Neuronal stem cell (in vitro differentiated cells): Measurements from ENCODE around the gene TRPC4AP.

Experiments used
- DNase-seq: peaks from one replicate; pipeline ENCODE4 v3.0.0-alpha.2; 2013; ENCODE audit warnings: low spot score
- H2AFZ ChIP-seq: one replicate; pipeline ENCODE4 v1.6.1; 2013; ENCODE audit warnings: mild to moderate bottlenecking, low read length, inconsistent platforms
- H2AK5ac ChIP-seq: 2 replicates; pipeline ENCODE4 v1.6.1; 2013; ENCODE audit warnings: low read depth, mild to moderate bottlenecking, inconsistent platforms, low read length, moderate library complexity, mixed read lengths
- H2BK120ac ChIP-seq: 2 replicates; pipeline ENCODE4 v1.6.1; 2013; ENCODE audit warnings: low read depth, mild to moderate bottlenecking, inconsistent platforms, low read length, moderate library complexity, mixed read lengths
- H2BK12ac ChIP-seq: one replicate; pipeline ENCODE4 v1.6.1; 2013; ENCODE audit warnings: low read length, inconsistent platforms
- H2BK15ac ChIP-seq: 2 replicates; pipeline ENCODE4 v1.6.1; 2013; ENCODE audit warnings: mild to moderate bottlenecking, low read length, inconsistent platforms, mixed read lengths
- H2BK5ac ChIP-seq: one replicate; pipeline ENCODE4 v1.6.1; 2013; ENCODE audit warnings: inconsistent platforms, mild to moderate bottlenecking, low read length, moderate library complexity
- H3K14ac ChIP-seq: one replicate; pipeline ENCODE4 v1.6.1; 2013; ENCODE audit warnings: low read length, inconsistent platforms
- H3K18ac ChIP-seq: 2 replicates; pipeline ENCODE4 v1.6.1; 2013; ENCODE audit warnings: low read length, inconsistent platforms
- H3K23ac ChIP-seq: 2 replicates; pipeline ENCODE4 v1.6.1; 2013; ENCODE audit warnings: low read depth, mild to moderate bottlenecking, mixed read lengths, low read length, inconsistent platforms; ENCODE audit not compliant: poor library complexity
- H3K27ac ChIP-seq: replicated peaks from 3 replicates; pipeline ENCODE4 v1.5.1; 2013; ENCODE audit warnings: low read length, inconsistent platforms
- H3K27me3 ChIP-seq, 3 experiments: 2 replicates each; pipeline ENCODE4 v1.6.1; 2013; ENCODE audit warnings: low read length in 3 of 3, mild to moderate bottlenecking in 2 of 3, inconsistent platforms in 1 of 3, low read depth in 1 of 3, mixed read lengths in 1 of 3, moderate library complexity in 1 of 3; ENCODE audit not compliant: control insufficient read depth in 3 of 3, insufficient read depth in 3 of 3
- H3K36me3 ChIP-seq, 2 donors: replicated peaks in 1 of 2; 2 replicates each; pipeline ENCODE4 v1.6.1; 2013; ENCODE audit warnings: low read length in 2 of 2; ENCODE audit not compliant: control insufficient read depth in 2 of 2, insufficient read depth in 2 of 2
- H3K4ac ChIP-seq: 2 replicates; pipeline ENCODE4 v1.6.1; 2013; ENCODE audit warnings: inconsistent platforms, mild to moderate bottlenecking, low read length, moderate library complexity
- H3K4me1 ChIP-seq, 2 donors: 1 replicate in 1 of 2; 2 replicates in 1 of 2; pipeline ENCODE4 v1.6.1; 2013; ENCODE audit warnings: low read length in 2 of 2, low read depth in 1 of 2; ENCODE audit not compliant: control insufficient read depth in 2 of 2, insufficient read depth in 1 of 2
- H3K4me2 ChIP-seq: one replicate; pipeline ENCODE4 v1.6.1; 2013; ENCODE audit warnings: mild to moderate bottlenecking, low read length, inconsistent platforms; ENCODE audit not compliant: insufficient read depth, poor library complexity, severe bottlenecking
- H3K4me3 ChIP-seq, 2 donors: 2 replicates each; pipeline ENCODE4 v1.5.1; 2013; ENCODE audit warnings: low read length in 2 of 2, mild to moderate bottlenecking in 2 of 2, inconsistent platforms in 1 of 2, moderate library complexity in 1 of 2
- H3K79me1 ChIP-seq: one replicate; pipeline ENCODE4 v1.6.1; 2013; ENCODE audit warnings: low read depth, mild to moderate bottlenecking, inconsistent platforms, low read length, moderate library complexity
- H3K9ac ChIP-seq: one replicate; pipeline ENCODE4 v1.6.1; 2013; ENCODE audit warnings: mild to moderate bottlenecking, low read depth, low read length, inconsistent platforms; ENCODE audit not compliant: poor library complexity
- H3K9me3 ChIP-seq, 2 donors: replicated peaks in 1 of 2; 2 replicates each; pipeline versions ENCODE3 to v1.6.1; 2013; ENCODE audit warnings: low read length in 2 of 2, mild to moderate bottlenecking in 2 of 2, inconsistent platforms in 1 of 2, low read depth in 1 of 2, mixed read lengths in 1 of 2, moderate library complexity in 1 of 2; ENCODE audit not compliant: control insufficient read depth in 2 of 2, insufficient read depth in 1 of 2
- H4K8ac ChIP-seq: one replicate; pipeline ENCODE4 v1.6.1; 2013; ENCODE audit warnings: low read depth, mild to moderate bottlenecking, inconsistent platforms, low read length, moderate library complexity
- H4K91ac ChIP-seq: one replicate; pipeline ENCODE4 v1.6.1; 2013; ENCODE audit warnings: low read length, low read depth, mild to moderate bottlenecking, inconsistent platforms; ENCODE audit not compliant: poor library complexity
- WGBS, 2 donors: extraction: QIAGEN DNeasy Blood & Tissue Kit; methylation state at CpG; one replicate each; pipeline ENCODE4 v1.1.7; 2013; ENCODE audit warnings: missing lambda C conversion rate in 2 of 2, mixed read lengths in 1 of 2; ENCODE audit not compliant: insufficient read length in 2 of 2, insufficient replicate concordance in 1 of 2; ENCODE audit errors: extremely low coverage in 2 of 2; 5-methylcytosine and 5-hydroxymethylcytosine counted together

Gene TRPC4AP

GRCh38 chr20:35040646-35041045 is 52.0 kb downstream of the TRPC4AP start:
- H2AK5ac ChIP-seq = no peak overlapping the region
- H3K4me1 ChIP-seq = no peaks in the 10 kb centered on the region
- no peak overlapping the region for H3K4ac ChIP-seq
- H4K91ac ChIP-seq = no peak overlapping the region
- H3K4me3 ChIP-seq = no peak overlapping the region
- H3K18ac ChIP-seq = no peak overlapping the region
- no peak overlapping the region for H3K4me2 ChIP-seq
- no peak overlapping the region for H2BK12ac ChIP-seq
- no peak overlapping the region for H2BK15ac ChIP-seq
- H3K23ac ChIP-seq = no peak overlapping the region
- no peaks in the 10 kb centered on the region for H3K79me1 ChIP-seq
- H3K14ac ChIP-seq = no peak overlapping the region
- peaks cover 0 to 2% of the 10 kb centered on the region in 2 donors for H3K9me3 ChIP-seq
- DNase-seq = no peak
- H4K8ac ChIP-seq = no peak overlapping the region
- WGBS, 2 donors = no CpG with 5 or more reads among the region's 6 CpGs
- H3K27ac ChIP-seq = no peak overlapping the region
- H3K27me3 ChIP-seq = no peaks in the 10 kb centered on the region
- H2BK120ac ChIP-seq = no peak overlapping the region
- H3K36me3 ChIP-seq = peaks cover 20 to 89% of the 10 kb centered on the region in 2 donors
- H3K9ac ChIP-seq = no peak overlapping the region
- no peak overlapping the region for H2AFZ ChIP-seq
- H2BK5ac ChIP-seq = no peak overlapping the region

GRCh38 chr20:35039846-35040489 is 52.6 kb downstream of the TRPC4AP start:
- no peak overlapping the region for H3K14ac ChIP-seq
- H3K4ac ChIP-seq = no peak overlapping the region
- no peak overlapping the region for H4K8ac ChIP-seq
- H3K9ac ChIP-seq = no peak overlapping the region
- H3K9me3 ChIP-seq = peaks cover 0 to 2% of the 10 kb centered on the region in 2 donors
- H2BK15ac ChIP-seq = no peak overlapping the region
- no peak overlapping the region for H2AK5ac ChIP-seq
- no peak overlapping the region for H3K4me3 ChIP-seq
- H2AFZ ChIP-seq = no peak overlapping the region
- H3K36me3 ChIP-seq = peaks cover 22 to 91% of the 10 kb centered on the region in 2 donors
- no peak overlapping the region for H2BK12ac ChIP-seq
- H3K27ac ChIP-seq = no peak overlapping the region
- H3K4me2 ChIP-seq = no peak overlapping the region
- H2BK120ac ChIP-seq = no peak overlapping the region
- peak overlapping the region; percentile 55 for H3K23ac ChIP-seq
- DNase-seq = no peak
- H3K18ac ChIP-seq = no peak overlapping the region
- no CpG with 5 or more reads among the region's 9 CpGs for whole genome bisulfite sequencing, 2 donors
- H3K4me1 ChIP-seq = no peaks in the 10 kb centered on the region
- H3K79me1 ChIP-seq = no peaks in the 10 kb centered on the region
- no peak overlapping the region for H2BK5ac ChIP-seq
- H4K91ac ChIP-seq = peak overlapping the region; percentile 72
- no peaks in the 10 kb centered on the region for H3K27me3 ChIP-seq

- DNase-seq = no peak
- no peaks in the 10 kb centered on the region for H3K4me1 ChIP-seq
These were observed 53.5 kb downstream of the TRPC4AP start for GRCh38 chr20:35039146-35039545.

GRCh38 chr20:35034145-35034544 is 58.5 kb downstream of the TRPC4AP start:
- no peak overlapping the region for H3K14ac ChIP-seq
- no peak overlapping the region for H3K4ac ChIP-seq
- no peaks in the 10 kb centered on the region for H3K79me1 ChIP-seq
- no CpG with 5 or more reads among the region's 4 CpGs for WGBS, 2 donors
- H4K91ac ChIP-seq = no peak overlapping the region
- no peak overlapping the region for H2BK5ac ChIP-seq
- no peak overlapping the region for H3K27ac ChIP-seq
- H3K9ac ChIP-seq = no peak overlapping the region
- no peaks in the 10 kb centered on the region for H3K27me3 ChIP-seq
- H3K4me1 ChIP-seq = no peaks in the 10 kb centered on the region
- no peak overlapping the region for H3K18ac ChIP-seq
- H3K4me2 ChIP-seq = no peak overlapping the region
- no peak overlapping the region for H3K4me3 ChIP-seq
- H3K9me3 ChIP-seq = peaks cover 0 to 10% of the 10 kb centered on the region in 2 donors
- H2AFZ ChIP-seq = no peak overlapping the region
- H3K36me3 ChIP-seq = peaks cover 21 to 82% of the 10 kb centered on the region in 2 donors
- H2AK5ac ChIP-seq = no peak overlapping the region
- no peak overlapping the region for H2BK120ac ChIP-seq
- H2BK15ac ChIP-seq = no peak overlapping the region
- H4K8ac ChIP-seq = no peak overlapping the region
- no peak overlapping the region for H3K23ac ChIP-seq
- no peak for DNase-seq
- no peak overlapping the region for H2BK12ac ChIP-seq

More at GRCh38 chr20:35039146-35039545, 53.5 kb downstream of the TRPC4AP start:
- Histone ChIP-seq H3K79me1 (no peaks in the 10 kb centered on the region), H3K9me3 (peaks cover 0 to 2% of the 10 kb centered on the region in 2 donors), H3K18ac (no peak overlapping the region), H4K91ac (no peak overlapping the region), H3K27me3 (no peaks in the 10 kb centered on the region), H4K8ac (no peak overlapping the region), H2BK5ac (no peak overlapping the region), H3K23ac (no peak overlapping the region), H3K4me2 (no peak overlapping the region), H3K9ac (no peak overlapping the region), H3K36me3 (peaks cover 24 to 91% of the 10 kb centered on the region in 2 donors), H2BK120ac (no peak overlapping the region), H2AK5ac (no peak overlapping the region), H2AFZ (no peak overlapping the region), H3K4ac (no peak overlapping the region), H3K4me3 (no peak overlapping the region), H3K27ac (no peak overlapping the region), H2BK12ac (no peak overlapping the region), H3K14ac (no peak overlapping the region), H2BK15ac (no peak overlapping the region)
- no CpG with 5 or more reads among the region's 1 CpG for WGBS, 2 donors
